HG03039 (cell line): ENCODE data around the gene TTC28.
"Not testable (repeated sequence)": the region's sequence is repeated elsewhere in the genome, so short reads cannot be mapped to it uniquely, and the experiment has no call there.

Experiments used
- ATAC-seq: cut with Tn5 transposase; IDR thresholded peaks from one replicate; pipeline ENCODE4 v1.9.1; 2021; ENCODE audit warnings: mild to moderate bottlenecking, moderate library complexity; ENCODE audit not compliant: unreplicated experiment

Gene TTC28

DNA sequence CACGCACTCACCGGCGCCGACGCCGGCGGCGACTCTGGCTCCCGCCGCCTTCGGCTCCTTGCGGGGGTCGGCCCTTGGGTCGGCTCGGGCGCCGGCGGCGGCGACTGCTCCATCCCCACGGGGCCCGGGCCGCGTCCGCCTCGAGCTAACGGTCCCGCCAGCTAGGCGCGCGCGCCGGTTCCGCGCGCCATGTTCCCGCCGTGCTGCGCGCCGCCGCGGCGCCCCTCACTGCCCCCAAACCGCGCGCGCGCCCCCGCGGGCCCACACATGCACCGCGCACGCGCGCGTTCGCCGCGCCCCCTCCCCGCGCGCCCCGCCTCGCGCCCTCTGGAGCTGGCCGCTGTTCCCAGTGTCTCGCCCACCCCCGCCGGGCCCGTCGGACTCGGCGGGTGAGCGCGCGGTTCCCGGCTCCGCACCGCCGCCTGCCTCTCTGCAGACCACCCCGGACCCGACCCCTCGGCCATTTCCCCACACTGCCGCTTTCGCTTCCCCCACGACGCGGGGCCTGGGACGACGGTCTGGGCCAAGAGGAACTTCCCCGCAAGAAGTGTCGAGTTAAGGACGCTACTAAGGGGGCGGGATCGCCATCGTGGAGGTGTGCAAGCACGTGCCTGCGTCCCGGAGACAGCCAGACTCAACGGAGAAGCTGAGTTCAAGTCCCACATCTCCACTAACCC lies at the start of gene TTC28:
TSS of gene TTC28 (minus strand) at position 230 of the 677 bp plus-strand sequence. CDS start at position 113, 117 bp downstream.
- ATAC-seq = not testable (repeated sequence)

DNA sequence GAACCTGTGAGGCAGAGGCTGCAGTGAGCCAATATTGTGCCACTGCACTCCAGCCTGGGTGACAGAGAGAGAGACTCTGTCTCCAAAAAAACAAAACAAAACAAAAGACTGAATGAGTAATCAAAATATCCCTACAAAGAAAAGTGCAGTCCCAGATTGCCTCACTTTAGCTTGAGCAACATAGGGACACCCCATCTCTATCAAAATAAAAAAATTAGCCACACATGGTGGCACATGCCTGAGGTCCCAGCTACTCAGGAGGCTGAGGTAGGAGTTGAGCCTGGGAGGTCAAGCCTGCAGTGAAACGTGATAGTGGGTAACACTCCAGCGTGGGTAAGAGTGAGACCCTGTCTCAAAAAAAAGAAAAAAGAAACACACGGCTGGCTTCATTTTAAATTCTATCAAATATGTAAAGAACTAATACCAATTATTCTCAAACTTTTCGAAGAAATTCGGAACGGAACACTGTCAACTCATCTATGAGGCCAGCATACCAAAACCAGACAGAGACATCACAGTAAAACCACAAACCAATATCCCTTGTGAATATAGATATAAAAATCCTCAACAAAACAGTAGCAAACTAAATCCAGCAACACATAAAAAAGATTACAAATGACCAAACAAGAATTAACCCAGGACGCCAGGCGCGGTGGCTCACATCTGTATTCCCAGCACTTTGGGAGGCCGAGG lies 49.1 kb upstream of the TTC28 start:
- ATAC-seq = no peak

- ATAC-seq = no peak
Measured at GRCh38 chr22:28728002-28728401, 48.4 kb upstream of the TTC28 start.

DNA sequence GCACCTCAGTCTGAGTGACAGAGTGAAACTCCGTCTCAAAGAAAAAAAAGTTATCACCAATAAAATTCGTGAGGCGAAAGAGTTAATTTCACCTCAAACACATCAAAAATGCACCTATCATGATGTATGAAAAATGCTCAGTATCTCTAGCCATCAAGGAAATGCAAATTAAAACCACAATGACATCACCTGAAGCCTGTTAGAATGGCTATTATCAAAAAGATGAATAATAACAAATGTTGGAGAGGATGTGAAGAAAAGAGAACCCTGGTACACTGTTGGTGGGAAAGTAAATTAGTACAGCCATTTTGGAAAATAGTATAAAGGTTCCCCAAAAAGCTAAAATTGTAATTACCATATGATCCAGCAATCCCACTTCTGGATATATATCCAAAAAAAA lies 38.4 kb upstream of the TTC28 start:
- ATAC-seq = no peak

DNA sequence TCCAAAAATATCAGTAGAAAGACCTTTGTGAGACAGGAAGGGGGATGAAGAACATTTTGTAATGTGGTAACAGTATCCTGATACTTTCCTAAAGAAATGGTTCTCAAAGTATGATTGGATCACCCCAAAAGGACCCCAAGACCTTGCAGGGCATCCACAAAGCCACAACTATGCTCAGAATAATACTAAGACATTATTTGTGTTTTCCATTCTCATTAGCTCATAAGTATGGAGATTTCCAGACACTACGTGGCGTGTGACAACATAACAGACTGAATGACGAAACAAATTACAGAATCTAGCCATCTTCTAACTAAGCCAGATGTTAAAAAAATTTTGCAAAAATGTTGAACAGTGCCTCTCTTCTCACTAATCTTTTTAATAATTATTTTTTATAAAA lies 37.0 kb upstream of the TTC28 start:
- ATAC-seq = no peak

DNA sequence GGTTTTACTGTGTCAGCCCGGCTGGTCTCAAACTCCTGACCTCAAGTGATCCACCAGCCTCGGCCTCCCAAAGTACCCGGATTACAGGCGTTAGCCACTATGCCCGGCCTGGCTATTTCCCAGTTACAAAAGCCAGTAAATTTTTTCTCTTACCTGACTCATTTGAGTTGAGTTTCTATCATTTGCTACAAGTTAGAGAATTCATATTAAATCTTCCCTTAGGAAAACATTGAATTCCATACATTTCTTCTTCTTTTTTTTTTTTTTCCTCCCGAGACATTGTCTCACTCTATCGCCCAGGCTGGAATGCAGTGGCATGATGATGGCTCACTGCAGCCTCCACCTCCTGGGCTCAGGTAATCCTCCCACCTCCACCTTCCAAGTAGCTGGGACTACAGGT lies 36.0 kb upstream of the TTC28 start:
- ATAC-seq = no peak

DNA sequence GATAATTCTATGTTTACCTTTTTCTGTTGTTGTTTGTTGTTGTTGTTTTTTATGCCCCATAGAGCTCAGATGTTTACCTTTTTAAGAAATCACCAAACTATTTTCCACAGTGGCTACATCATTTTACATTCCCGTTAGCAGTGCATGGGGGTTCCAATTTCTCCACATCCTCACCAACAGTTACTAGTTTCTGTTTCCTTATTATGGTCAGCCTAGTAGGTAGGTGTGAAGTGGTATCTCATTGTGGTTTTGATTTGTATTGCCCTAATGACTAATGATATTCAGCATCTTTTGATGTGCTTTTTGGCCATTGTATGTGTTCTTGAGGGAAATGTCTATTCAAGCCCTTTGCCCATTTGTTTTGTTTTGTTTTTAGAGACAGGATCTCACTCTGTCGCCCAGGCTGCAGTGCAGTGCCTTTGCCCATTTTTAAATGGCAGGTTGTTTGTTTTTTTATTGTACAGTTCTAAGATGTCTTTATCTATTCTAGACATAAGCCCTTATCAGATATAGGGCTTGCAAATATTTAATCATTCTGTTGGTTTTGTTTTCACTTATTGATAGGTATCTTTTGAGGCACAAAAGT lies 34.5 kb upstream of the TTC28 start:
- ATAC-seq = no peak

- ATAC-seq = no peak
Measured at GRCh38 chr22:28711820-28712777, 32.5 kb upstream of the TTC28 start.

- ATAC-seq = no peak
Measured at GRCh38 chr22:28711341-28711740, 31.7 kb upstream of the TTC28 start.

- no peak for ATAC-seq
Measured at GRCh38 chr22:28710576-28711191, 31.0 kb upstream of the TTC28 start.

DNA sequence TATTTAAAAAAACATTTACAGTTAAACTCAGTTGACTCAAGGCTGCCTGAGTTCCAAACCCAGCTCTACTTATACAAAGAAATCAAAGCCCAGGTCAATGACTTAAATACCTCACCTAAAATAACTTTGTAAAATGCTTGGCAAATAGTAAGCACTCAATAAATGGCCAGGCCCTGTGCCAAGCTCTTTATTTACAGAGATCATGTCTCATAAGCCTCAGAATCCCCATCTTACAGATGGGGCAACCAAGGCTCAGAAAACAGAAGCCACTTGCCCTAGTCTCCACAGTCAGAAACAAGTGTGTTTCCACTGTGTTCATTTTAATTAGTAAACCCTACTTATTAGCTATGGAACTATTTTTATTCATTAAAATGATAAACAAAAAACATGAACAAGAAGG lies 30.5 kb upstream of the TTC28 start:
- no peak for ATAC-seq

DNA sequence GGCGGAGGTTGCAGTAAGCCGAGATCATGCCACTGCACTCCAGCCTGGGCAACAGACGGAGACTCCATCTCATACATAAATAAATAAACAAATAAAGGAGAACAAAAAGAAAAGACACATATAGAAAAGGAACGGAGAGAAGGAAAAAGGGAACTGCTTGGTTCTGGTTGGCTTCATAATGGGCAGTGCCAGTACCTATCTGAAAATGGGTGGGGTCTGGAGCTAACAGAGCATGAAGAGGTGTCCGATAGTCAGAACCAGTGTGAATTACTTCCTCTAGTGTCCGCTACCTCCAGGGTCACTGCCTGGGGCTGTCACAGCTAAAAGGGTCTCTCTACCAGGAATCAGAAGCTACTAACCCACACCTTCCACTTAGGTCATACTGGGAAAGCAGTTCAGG lies 27.2 kb upstream of the TTC28 start:
- ATAC-seq = no peak

DNA sequence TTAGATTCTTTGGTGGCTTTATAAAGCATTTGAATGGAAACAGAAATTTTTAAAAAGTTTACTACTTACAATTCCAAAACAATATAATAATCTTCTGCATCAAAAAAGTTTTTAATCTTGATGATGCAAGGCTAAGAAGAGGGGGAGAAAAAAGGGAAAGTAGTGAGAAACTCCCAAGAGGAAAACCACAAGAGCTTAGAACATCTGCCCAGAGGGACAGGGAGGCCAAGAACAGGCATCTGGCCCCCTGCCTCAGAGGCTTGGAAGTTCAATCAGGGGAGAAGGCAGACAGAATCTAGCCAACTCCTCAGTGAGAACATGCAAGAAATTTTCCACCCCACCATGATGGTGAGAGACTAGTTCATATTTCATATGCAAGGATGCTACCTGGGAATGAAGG lies 23.8 kb upstream of the TTC28 start:
- no peak for ATAC-seq

DNA sequence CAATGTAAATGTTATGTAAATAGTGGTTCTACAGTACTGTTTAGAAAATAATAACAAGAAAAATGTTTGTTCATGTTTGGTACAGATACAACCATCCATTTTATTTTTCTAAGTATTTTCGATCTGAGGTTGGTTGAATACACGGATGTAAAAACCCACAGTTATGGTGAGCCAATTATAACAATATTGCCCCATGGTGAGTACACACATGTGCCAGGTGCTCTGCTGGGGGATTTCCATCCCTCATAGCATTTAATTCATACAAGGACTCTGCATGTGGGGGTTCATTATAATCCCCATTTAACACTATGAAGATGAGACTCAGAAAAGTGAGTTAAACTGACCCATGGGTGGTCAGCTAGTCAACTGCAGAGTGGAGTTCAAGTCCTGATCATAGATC lies 23.3 kb upstream of the TTC28 start:
- ATAC-seq = no peak

GRCh38 chr22:28693041-28693760 lies 13.6 kb upstream of the TTC28 start:
- ATAC-seq = not testable (repeated sequence)

GRCh38 chr22:28689796-28690195 lies 10.2 kb upstream of the TTC28 start:
- ATAC-seq = not testable (repeated sequence)

DNA sequence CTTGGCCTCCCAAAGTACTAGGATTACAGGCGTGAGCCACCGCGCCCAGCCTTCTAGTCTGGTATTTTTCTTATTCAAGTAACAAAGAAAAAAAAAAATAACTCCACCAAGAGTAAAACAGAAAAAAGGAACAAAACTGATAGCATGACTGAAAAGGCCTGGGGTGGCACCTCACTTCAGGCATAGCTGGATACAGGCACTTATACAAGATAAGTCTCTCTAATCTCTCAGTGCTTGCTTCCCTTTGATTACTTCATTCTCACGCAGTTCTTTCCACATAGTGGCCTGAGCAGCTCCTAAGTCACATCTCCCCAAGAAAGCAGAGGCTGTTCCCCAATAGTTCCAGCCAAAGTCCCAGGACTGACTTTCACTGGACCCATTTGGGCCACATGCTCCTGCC lies 3.3 kb upstream of the TTC28 start:
- ATAC-seq = not testable (repeated sequence)

GRCh38 chr22:28680813-28681490 lies 1.3 kb upstream of the TTC28 start:
- ATAC-seq = not testable (repeated sequence)
